Measurements from ENCODE around the gene PDLIM4. TPM values are rescaled to one million over a fixed set of nuclear protein-coding genes. Genes with fewer than 3 reads are reported as not detected.
A peak's percentile ranks its signal among the peaks of the same experiment; 100 is the strongest.

The PDLIM4 gene
- total RNA-seq, 2 experiments from 2014 or later: not detected

- H3K9me3 ChIP-seq (ENCODE audit: low read length): no peaks in the 10 kb centered on the region
- no TSS peak for BruUV-seq (replicated peaks)
- no peaks in the 10 kb centered on the region for H3K9me2 ChIP-seq (ENCODE audit: insufficient read depth, low read length)
- peak overlapping the region; percentile 57; the same call in 1 of the 2 replicates for H3K4me2 ChIP-seq (ENCODE audit: low read length)
- no peaks in the 10 kb centered on the region for H3K36me3 ChIP-seq (ENCODE audit: insufficient read depth, low read length)
- ChIA-PET POLR2A (no interaction called here), CTCF (ENCODE audit: unreplicated experiment) (interaction anchor here (1.0 kb wide), 1 partner anchor 33 kb away, joined by 3 read pairs; no protein-coding TSS in a partner anchor)
- H3K4me1 ChIP-seq (ENCODE audit: insufficient read depth, low read length, poor library complexity, severe bottlenecking): no peaks in the 10 kb centered on the region
- H4K20me1 ChIP-seq (ENCODE audit: insufficient read depth, low read length): no peaks in the 10 kb centered on the region
- DNase-seq (ENCODE audit: low spot score): no peak
- H3K27ac ChIP-seq (ENCODE audit: low read depth, low read length, poor library complexity, severe bottlenecking): no peak overlapping the region
- H3K79me2 ChIP-seq (ENCODE audit: insufficient read depth, low read depth, low read length): no peaks in the 10 kb centered on the region
- intact Hi-C loops (cut with micrococcal nuclease; ENCODE audit: unreplicated experiment): no loop called here
- TF ChIP-seq CTCF (conservative IDR thresholded peaks at IDR 0.05; ENCODE audit: low read length) (no peak), EZH2phosphoT487 (IDR thresholded peaks at IDR 0.05; ENCODE audit: borderline replicate concordance, low read depth, low read length) (no peak; the same call in 1 of the 2 replicates)
- H3K4me3 ChIP-seq (ENCODE audit: low read depth, low read length, poor library complexity, severe bottlenecking): peak overlapping the region; percentile 42
- 0 out of 2 replicates have a peak overlapping the region, but pooled peaks have one; percentile 16 for H2AFZ ChIP-seq (ENCODE audit: low read length)
Observed at GRCh38 chr5:132293066-132293991, 35.8 kb downstream of the PDLIM4 start.

GRCh38 chr5:132293992-132294727, 36.7 kb downstream of the PDLIM4 start, which contains the start of gene SLC22A4:
TSS of gene SLC22A4 (plus strand) at chr5:132294394. CDS start at chr5:132294617, 223 bp downstream.
- Histone ChIP-seq H4K20me1 (ENCODE audit: insufficient read depth, low read length) (no peaks in the 10 kb centered on the region), H3K4me1 (ENCODE audit: insufficient read depth, low read length, poor library complexity, severe bottlenecking) (no peaks in the 10 kb centered on the region), H3K4me2 (ENCODE audit: low read length) (peak within 1 kb of the TSS; percentile 57; the same call in 1 of the 2 replicates), H3K36me3 (ENCODE audit: insufficient read depth, low read length) (no peaks in the 10 kb centered on the region), H3K9me2 (ENCODE audit: insufficient read depth, low read length) (no peaks in the 10 kb centered on the region), H2AFZ (ENCODE audit: low read length) (0 out of 2 replicates have a peak within 1 kb of the TSS, but pooled peaks have one; percentile 16), H3K79me2 (ENCODE audit: insufficient read depth, low read depth, low read length) (no peaks in the 10 kb centered on the region), H3K27ac (ENCODE audit: low read depth, low read length, poor library complexity, severe bottlenecking) (no peak within 1 kb of the TSS), H3K9me3 (ENCODE audit: low read length) (no peaks in the 10 kb centered on the region), H3K4me3 (ENCODE audit: low read depth, low read length, poor library complexity, severe bottlenecking) (peak within 1 kb of the TSS; percentile 42)
- intact Hi-C loops (cut with micrococcal nuclease; ENCODE audit: unreplicated experiment): no loop called here
- TF ChIP-seq CTCF (conservative IDR thresholded peaks at IDR 0.05; ENCODE audit: low read length) (no peak), EZH2phosphoT487 (IDR thresholded peaks at IDR 0.05; ENCODE audit: borderline replicate concordance, low read depth, low read length) (no peak)
- POLR2A ChIA-PET: interaction anchor here (0.6 kb wide), 1 partner anchor 79 kb away, joined by 5 read pairs; no protein-coding TSS in a partner anchor
- CTCF ChIA-PET (ENCODE audit: unreplicated experiment): interaction anchor here (1.0 kb wide), 1 partner anchor 33 kb away, joined by 3 read pairs; no protein-coding TSS in a partner anchor
- no TSS peak for BruUV-seq (replicated peaks)
- no peak for DNase-seq (ENCODE audit: low spot score)

Measured in OCI-LY7 (cell line).